ENCODE results near the gene CBR4.
"Not testable (repeated sequence)": the region's sequence is repeated elsewhere in the genome, so short reads cannot be mapped to it uniquely, and the experiment has no call there.

Gene CBR4

DNA sequence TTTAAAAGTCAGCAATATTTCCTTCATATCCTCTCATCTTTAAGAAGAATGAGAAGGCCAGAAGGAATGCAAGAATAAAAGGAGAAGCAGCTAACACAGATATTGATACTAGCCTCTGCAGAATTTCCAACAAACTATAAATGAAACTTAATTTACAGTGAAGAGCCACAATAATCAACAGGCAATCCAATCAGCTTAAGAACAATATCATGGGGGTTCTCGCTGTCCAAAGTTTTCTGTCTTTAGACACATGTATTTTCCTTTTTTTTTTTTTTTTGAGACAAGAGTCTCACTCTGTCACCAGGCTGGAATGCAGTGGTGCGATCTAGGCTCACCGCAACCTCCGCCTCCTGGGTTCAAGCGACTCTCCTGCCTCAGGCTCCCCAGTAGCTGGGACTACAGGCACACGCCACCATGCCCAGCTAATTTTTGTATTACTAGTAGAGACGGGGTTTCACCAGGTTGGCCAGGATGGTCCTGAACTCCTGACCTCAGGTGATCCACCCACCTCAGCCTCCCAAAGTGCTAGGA is 17.0 kb downstream of the CBR4 start:
- DNase-seq: not testable (repeated sequence)

GRCh38 chr4:168981942-168982341 is 28.1 kb downstream of the CBR4 start:
- DNase-seq: no peak

DNA sequence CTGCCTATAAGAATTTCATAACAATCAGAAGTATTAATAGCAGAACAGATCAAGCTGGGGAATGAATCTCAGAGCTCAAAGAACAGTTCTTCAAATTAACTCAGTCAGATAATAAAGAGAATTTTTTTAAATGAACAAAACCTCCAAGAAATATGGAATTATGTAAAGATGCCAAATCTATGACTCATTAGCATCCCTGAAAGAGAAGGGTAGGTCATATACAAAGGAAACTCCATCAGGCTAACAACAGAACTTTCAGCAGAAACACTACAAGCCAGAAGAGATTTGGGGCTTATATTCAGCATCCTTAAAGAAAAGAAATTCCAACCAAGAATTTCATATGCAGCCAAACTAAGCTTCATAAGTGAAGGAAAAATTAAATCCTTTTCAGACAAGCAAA is 28.6 kb downstream of the CBR4 start:
- DNase-seq: no peak

DNA sequence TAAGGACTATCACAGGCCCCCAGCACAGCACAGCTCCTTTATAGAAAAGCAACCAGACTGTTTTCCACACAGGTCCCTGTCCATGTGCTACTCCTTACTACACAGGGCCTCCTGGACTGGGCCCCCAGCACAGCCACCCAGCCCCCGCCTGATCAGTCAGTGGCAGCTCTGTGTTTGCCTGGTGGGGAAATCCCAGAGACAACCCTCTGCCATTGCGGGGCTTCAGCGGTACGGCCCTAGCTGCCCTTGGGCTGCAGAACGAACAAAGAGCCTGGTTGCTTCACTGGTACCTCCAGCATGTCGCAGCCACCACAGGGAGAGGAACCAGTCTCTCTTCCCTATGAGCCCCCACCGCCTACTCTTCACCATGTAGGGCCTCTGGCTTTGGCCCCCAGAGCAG is 30.7 kb downstream of the CBR4 start:
- DNase-seq: no peak

- no peak for DNase-seq
These were observed 31.9 kb downstream of the CBR4 start for GRCh38 chr4:168978001-168978700.

DNA sequence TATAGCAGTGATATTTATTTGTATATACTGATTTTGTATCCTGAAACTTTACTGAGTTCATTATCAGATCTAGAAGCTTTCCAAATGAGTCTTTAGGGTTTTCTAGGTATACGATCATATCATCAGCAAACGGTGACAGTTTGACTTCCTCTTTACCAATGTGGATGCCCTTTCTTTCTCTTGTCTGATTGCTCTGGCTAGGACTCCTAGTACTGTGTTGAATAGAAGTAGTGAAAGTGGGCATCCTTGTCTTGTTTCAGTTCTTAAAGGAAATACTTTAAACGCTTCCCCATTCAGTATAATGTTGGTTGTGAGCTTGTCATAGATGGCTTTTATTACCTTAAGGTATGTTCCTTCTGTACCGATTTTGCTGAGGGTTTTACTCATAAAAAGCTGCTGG is 37.5 kb downstream of the CBR4 start:
- DNase-seq: no peak

DNA sequence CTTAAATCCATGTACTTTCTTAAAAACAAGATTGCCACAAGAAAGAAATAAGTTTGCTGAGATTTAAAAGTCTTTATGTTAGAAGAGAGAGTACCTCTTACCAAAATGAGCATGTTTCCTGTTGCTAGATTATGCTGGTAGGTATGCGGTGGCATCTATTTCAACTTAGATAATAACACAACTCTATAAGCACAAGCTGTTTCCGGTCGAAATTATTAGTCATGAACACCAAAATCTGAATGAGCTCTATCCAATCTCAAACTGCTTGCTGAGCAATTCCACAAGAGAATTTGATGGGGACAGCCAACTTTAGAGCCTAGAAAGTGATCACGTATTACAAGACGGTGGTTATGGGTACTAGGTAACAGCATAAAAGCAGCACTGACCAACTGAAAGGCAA is 49.3 kb downstream of the CBR4 start:
- no peak for DNase-seq

- no peak for DNase-seq
These were observed 54.4 kb downstream of the CBR4 start for GRCh38 chr4:168955674-168956073.

- DNase-seq: not testable (repeated sequence)
These were observed 57.2 kb downstream of the CBR4 start for GRCh38 chr4:168952821-168953246.

DNA sequence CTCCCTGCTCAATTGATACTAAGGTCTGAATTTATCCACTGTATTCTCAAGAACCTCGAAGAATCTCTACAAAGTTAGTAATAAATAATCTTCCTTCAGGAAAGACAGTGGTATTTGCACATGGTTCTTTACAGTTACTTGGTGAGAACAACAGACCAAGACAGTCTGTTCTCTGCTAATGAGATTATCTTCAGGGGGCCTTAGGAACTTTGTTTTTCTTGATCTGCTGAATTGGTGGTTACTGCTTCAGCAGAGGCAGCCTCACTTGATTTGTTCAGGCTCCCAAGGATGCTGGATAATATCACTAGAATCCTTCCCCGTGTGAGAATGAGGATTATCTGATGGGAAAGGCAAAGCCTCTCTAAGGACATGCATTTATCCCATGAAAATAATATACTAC is 64.8 kb downstream of the CBR4 start:
- no peak for DNase-seq

GRCh38 chr4:168942985-168943384 is 67.1 kb downstream of the CBR4 start:
- DNase-seq: no peak
